ENCODE measurements around the gene STIM1. TPM values are rescaled to one million over a fixed set of nuclear protein-coding genes. Genes with fewer than 3 reads are reported as not detected.

STIM1 gene
- total and polyA plus RNA-seq, 10 of the 15 experiments (the other 5 are each of a cell fraction or from before 2014, with no cell fraction given), result 8.6 to 57.7 (median 29.3) TPM

DNA sequence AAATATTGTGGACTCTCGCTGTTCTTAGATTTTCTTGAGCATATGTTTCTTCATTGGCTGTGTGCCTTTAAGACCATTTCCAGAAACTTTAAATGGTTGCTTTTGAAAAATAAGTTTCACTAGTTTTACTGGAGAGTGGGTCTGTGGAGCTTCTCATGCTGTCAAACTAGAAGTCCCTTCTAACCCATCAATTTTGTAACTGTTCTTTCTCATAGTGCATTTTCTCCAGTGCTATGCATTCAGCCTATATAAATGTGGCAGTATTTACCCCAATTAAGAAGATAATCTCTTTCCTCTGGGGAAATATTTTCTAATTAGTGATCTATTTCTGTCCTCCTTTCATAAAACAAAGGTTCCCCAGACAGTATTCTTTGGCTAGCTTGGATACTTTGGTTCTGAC lies 141.2 kb downstream of the STIM1 start:
- TF ChIP-seq HCFC1 (IDR thresholded peaks at IDR 0.05; ENCODE audit: low read length) (no peak), CREB1 (IDR thresholded peaks at IDR 0.05; ENCODE audit: low read depth) (no peak), RUNX3 (IDR thresholded peaks at IDR 0.05; ENCODE audit: low read length) (no peak), RAD51 (IDR thresholded peaks at IDR 0.05) (no peak), BACH1 (IDR thresholded peaks at IDR 0.05; ENCODE audit: borderline replicate concordance) (no peak), SMC3 (IDR thresholded peaks at IDR 0.05; ENCODE audit: borderline replicate concordance, low read length) (no peak), POLR2A (IDR thresholded peaks at IDR 0.05; ENCODE audit: low read depth, low read length) (no peak), GATAD2B (conservative IDR thresholded peaks at IDR 0.05; ENCODE audit: low read depth) (no peak), ETV6 (conservative IDR thresholded peaks at IDR 0.05 in 1 of 2, IDR thresholded peaks at IDR 0.05 in 1 of 2; ENCODE audit: borderline replicate concordance in 1 of 2, low read depth in 1 of 2) (no peak), NRF1 (conservative IDR thresholded peaks at IDR 0.05; ENCODE audit: low read depth, low read length) (no peak), CREM (IDR thresholded peaks at IDR 0.05; ENCODE audit: low read depth) (no peak), FOS (IDR thresholded peaks at IDR 0.05; ENCODE audit: borderline replicate concordance, extremely low read depth, insufficient read length) (no peak)
- TF ChIP-seq, protein P1, sequence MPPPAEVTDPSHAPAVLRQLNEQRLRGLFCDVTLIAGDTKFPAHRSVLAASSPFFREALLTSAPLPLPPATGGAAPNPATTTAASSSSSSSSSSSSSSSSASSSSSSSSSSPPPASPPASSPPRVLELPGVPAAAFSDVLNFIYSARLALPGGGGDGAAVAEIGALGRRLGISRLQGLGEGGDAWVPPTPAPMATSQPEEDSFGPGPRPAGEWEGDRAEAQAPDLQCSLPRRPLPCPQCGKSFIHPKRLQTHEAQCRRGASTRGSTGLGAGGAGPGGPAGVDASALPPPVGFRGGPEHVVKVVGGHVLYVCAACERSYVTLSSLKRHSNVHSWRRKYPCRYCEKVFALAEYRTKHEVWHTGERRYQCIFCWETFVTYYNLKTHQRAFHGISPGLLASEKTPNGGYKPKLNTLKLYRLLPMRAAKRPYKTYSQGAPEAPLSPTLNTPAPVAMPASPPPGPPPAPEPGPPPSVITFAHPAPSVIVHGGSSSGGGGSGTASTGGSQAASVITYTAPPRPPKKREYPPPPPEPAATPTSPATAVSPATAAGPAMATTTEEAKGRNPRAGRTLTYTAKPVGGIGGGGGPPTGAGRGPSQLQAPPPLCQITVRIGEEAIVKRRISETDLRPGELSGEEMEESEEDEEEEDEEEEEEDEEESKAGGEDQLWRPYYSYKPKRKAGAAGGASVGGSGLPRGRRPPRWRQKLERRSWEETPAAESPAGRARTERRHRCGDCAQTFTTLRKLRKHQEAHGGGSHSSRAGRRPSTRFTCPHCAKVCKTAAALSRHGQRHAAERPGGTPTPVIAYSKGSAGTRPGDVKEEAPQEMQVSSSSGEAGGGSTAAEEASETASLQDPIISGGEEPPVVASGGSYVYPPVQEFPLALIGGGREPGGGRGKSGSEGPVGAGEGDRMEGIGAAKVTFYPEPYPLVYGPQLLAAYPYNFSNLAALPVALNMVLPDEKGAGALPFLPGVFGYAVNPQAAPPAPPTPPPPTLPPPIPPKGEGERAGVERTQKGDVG (CRISPR knock-in tag; IDR thresholded peaks at IDR 0.05), result no peak
- TF ChIP-seq, protein P2, sequence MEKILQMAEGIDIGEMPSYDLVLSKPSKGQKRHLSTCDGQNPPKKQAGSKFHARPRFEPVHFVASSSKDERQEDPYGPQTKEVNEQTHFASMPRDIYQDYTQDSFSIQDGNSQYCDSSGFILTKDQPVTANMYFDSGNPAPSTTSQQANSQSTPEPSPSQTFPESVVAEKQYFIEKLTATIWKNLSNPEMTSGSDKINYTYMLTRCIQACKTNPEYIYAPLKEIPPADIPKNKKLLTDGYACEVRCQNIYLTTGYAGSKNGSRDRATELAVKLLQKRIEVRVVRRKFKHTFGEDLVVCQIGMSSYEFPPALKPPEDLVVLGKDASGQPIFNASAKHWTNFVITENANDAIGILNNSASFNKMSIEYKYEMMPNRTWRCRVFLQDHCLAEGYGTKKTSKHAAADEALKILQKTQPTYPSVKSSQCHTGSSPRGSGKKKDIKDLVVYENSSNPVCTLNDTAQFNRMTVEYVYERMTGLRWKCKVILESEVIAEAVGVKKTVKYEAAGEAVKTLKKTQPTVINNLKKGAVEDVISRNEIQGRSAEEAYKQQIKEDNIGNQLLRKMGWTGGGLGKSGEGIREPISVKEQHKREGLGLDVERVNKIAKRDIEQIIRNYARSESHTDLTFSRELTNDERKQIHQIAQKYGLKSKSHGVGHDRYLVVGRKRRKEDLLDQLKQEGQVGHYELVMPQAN (conservative IDR thresholded peaks at IDR 0.05), result no peak
- TF ChIP-seq, protein P3, sequence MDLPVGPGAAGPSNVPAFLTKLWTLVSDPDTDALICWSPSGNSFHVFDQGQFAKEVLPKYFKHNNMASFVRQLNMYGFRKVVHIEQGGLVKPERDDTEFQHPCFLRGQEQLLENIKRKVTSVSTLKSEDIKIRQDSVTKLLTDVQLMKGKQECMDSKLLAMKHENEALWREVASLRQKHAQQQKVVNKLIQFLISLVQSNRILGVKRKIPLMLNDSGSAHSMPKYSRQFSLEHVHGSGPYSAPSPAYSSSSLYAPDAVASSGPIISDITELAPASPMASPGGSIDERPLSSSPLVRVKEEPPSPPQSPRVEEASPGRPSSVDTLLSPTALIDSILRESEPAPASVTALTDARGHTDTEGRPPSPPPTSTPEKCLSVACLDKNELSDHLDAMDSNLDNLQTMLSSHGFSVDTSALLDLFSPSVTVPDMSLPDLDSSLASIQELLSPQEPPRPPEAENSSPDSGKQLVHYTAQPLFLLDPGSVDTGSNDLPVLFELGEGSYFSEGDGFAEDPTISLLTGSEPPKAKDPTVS (IDR thresholded peaks at IDR 0.05; ENCODE audit: low read depth, low read length), result no peak
- TF ChIP-seq, protein P4, sequence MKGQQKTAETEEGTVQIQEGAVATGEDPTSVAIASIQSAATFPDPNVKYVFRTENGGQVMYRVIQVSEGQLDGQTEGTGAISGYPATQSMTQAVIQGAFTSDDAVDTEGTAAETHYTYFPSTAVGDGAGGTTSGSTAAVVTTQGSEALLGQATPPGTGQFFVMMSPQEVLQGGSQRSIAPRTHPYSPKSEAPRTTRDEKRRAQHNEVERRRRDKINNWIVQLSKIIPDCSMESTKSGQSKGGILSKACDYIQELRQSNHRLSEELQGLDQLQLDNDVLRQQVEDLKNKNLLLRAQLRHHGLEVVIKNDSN (IDR thresholded peaks at IDR 0.05; ENCODE audit: borderline replicate concordance, extremely low read length, insufficient read depth, low read depth, low read length), result no peak
- Histone ChIP-seq H4K20me1 (ENCODE audit: control insufficient read depth, insufficient read depth) (no peaks in the 10 kb centered on the region), H3K79me2 (ENCODE audit: control insufficient read depth, insufficient read depth, low read length) (peaks cover 3% of the 10 kb centered on the region), H2AFZ (ENCODE audit: control insufficient read depth, low read depth, low read length) (no peak overlapping the region), H3K4me3 (no peak overlapping the region), H3K9ac (ENCODE audit: control insufficient read depth, insufficient read depth, low read length) (no peak overlapping the region), H3K27me3 (replicated peaks in 1 of 2; ENCODE audit: control insufficient read depth in 2 of 2, insufficient read depth in 2 of 2, low read length in 1 of 2) (no peaks in the 10 kb centered on the region), H3K36me3 (ENCODE audit: control insufficient read depth in 2 of 2, insufficient read depth in 2 of 2, low read length in 1 of 2) (0 out of 4 replicates have a peak, but pooled peaks cover 0 to 3% of the 10 kb centered on the region in 2 experiments), H3K27ac (ENCODE audit: control insufficient read depth, insufficient read depth) (no peak overlapping the region), H3K9me3 (replicated peaks; ENCODE audit: control insufficient read depth, insufficient read depth, low read length) (peaks cover 13% of the 10 kb centered on the region; the same call in 2 of the 3 replicates), H3K4me2 (ENCODE audit: control insufficient read depth, insufficient read depth) (no peak overlapping the region), H3K4me1 (ENCODE audit: control insufficient read depth, insufficient read depth, low read length) (no peaks in the 10 kb centered on the region)
- FAIRE-seq, result no peak
- DNase-seq (ENCODE audit: low read depth, low spot score), result no peak
- RAD21 ChIA-PET (ENCODE audit: unreplicated experiment), result interaction anchor here (1.1 to 1.6 kb wide), 2 partner anchors 142 to 147 kb away, joined by 3 to 8 read pairs; partner anchors contain the start of gene STIM1
- CTCF ChIA-PET, result interaction anchor here (1.2 to 1.7 kb wide), 6 partner anchors 19 to 155 kb away, joined by 3 to 5 read pairs (median 4); no protein-coding TSS in a partner anchor
- ATAC-seq, result no peak
- SMC1A ChIA-PET (ENCODE audit: uncharacterized antibody, unreplicated experiment), result interaction anchor here (1.2 to 2.4 kb wide), 3 partner anchors 10 to 106 kb away, joined by 3 to 6 read pairs (median 4); no protein-coding TSS in a partner anchor
- 87% methylated on average over 1 of the region's 1 CpG for WGBS (ENCODE audit: insufficient coverage, insufficient replicate concordance, low lambda C conversion rate, missing lambda C conversion rate)
- intact Hi-C loops (cut with micrococcal nuclease; ENCODE audit: unreplicated experiment) (no loop called here), in situ Hi-C loops (cut with MboI) (no loop called here)
- no TSS peak for BruUV-seq (replicated peaks)
- POLR2A ChIA-PET, result interaction anchor here (1.1 kb wide), 1 partner anchor 61 kb away, joined by 3 read pairs; no protein-coding TSS in a partner anchor

Measured in GM12878 (cell line).